Measurements from ENCODE around the gene CADM4.

The CADM4 gene

GRCh38 chr19:43662487-43662886, 22.8 kb upstream of the CADM4 start:
- no peak overlapping the region for H3K4me3 ChIP-seq (replicated peaks; ENCODE audit: low read depth, low read length)
- DNase-seq (ENCODE audit: low read depth) = peak; percentile 30
- TF ChIP-seq CTCF (IDR thresholded peaks at IDR 0.05; ENCODE audit: low read length, missing control alignments) = peak; percentile 46

- H3K4me3 ChIP-seq (replicated peaks; ENCODE audit: low read depth, low read length) = no peak overlapping the region
- no peak for DNase-seq (ENCODE audit: low read depth)
- TF ChIP-seq CTCF (IDR thresholded peaks at IDR 0.05; ENCODE audit: low read length, missing control alignments) = no peak
Observed at GRCh38 chr19:43660971-43661360, 21.3 kb upstream of the CADM4 start.

- no peak for TF ChIP-seq CTCF (IDR thresholded peaks at IDR 0.05; ENCODE audit: low read length, missing control alignments)
- no peak overlapping the region for H3K4me3 ChIP-seq (replicated peaks; ENCODE audit: low read depth, low read length)
- no peak for DNase-seq (ENCODE audit: low read depth)
Observed at GRCh38 chr19:43660301-43660970, 20.8 kb upstream of the CADM4 start.

GRCh38 chr19:43658494-43658893, 18.8 kb upstream of the CADM4 start:
- DNase-seq (ENCODE audit: low read depth) = no peak
- no peak overlapping the region for H3K4me3 ChIP-seq (replicated peaks; ENCODE audit: low read depth, low read length)
- no peak for TF ChIP-seq CTCF (IDR thresholded peaks at IDR 0.05; ENCODE audit: low read length, missing control alignments)

- no peak for TF ChIP-seq CTCF (IDR thresholded peaks at IDR 0.05; ENCODE audit: low read length, missing control alignments)
- H3K4me3 ChIP-seq (replicated peaks; ENCODE audit: low read depth, low read length) = no peak overlapping the region
- no peak for DNase-seq (ENCODE audit: low read depth)
Observed at GRCh38 chr19:43658001-43658400, 18.4 kb upstream of the CADM4 start.

GRCh38 chr19:43656436-43656835, 16.8 kb upstream of the CADM4 start:
- TF ChIP-seq CTCF (IDR thresholded peaks at IDR 0.05; ENCODE audit: low read length, missing control alignments) = no peak
- no peak for DNase-seq (ENCODE audit: low read depth)
- H3K4me3 ChIP-seq (replicated peaks; ENCODE audit: low read depth, low read length) = no peak overlapping the region

GRCh38 chr19:43652546-43652874, 12.9 kb upstream of the CADM4 start:
- no peak for TF ChIP-seq CTCF (IDR thresholded peaks at IDR 0.05; ENCODE audit: low read length, missing control alignments)
- H3K4me3 ChIP-seq (replicated peaks; ENCODE audit: low read depth, low read length) = no peak overlapping the region
- no peak for DNase-seq (ENCODE audit: low read depth)
